PC-3 (cell line): ENCODE results near the gene APOM. TPM values are rescaled to one million over a fixed set of nuclear protein-coding genes. Genes with fewer than 3 reads are reported as not detected.

Experiments
- ATAC-seq: fragments of 200-7000 bp; cut with Tn5 transposase; 2 replicates; pipeline ENCODE4 v1.9.1; 2020; ENCODE audit warnings: mild to moderate bottlenecking, moderate library complexity
- BruUV-seq: library from RNA; stranded (reverse); fragments of 400-500 nt; replicated peaks from 2 replicates; lab custom pipeline; 2021; lab: Mats Ljungman, UMichigan
- CTCF ChIA-PET: fragments of 300-600 bp; sonication (Branson Sonifier 250); formaldehyde crosslinking; loops from one replicate; lab custom pipeline; 2022; ENCODE audit warnings: antibody characterized with exemption; lab: Charles Lee
- POLR2A ChIA-PET: fragments of 300-600 bp; sonication (Branson Sonifier 250); formaldehyde crosslinking; loops from one replicate; lab custom pipeline; 2022; ENCODE audit warnings: antibody characterized with exemption; ENCODE audit not compliant: unreplicated experiment; lab: Charles Lee
- DNase-seq: peaks from one replicate; pipeline ENCODE4 v3.0.0-alpha.2; 2015
- H2AFZ ChIP-seq: fragments of 300-600 bp; sonication (generic); 2 replicates; pipeline ENCODE4 v1.6.0; 2016; ENCODE audit warnings: antibody characterized with exemption, low read length
- H3F3A ChIP-seq: fragments of 300-600 bp; sonication (generic); one replicate; pipeline ENCODE4 v1.6.0; 2017; ENCODE audit warnings: antibody characterized with exemption, low read length, control low read depth, mild to moderate bottlenecking; ENCODE audit not compliant: unreplicated experiment
- H3K27ac ChIP-seq: fragments of 300-600 bp; sonication (generic); 2 replicates; pipeline ENCODE4 v1.5.1; 2016; ENCODE audit warnings: mild to moderate bottlenecking, low read length
- H3K27me3 ChIP-seq: fragments of 300-600 bp; sonication (generic); 2 replicates; pipeline ENCODE4 v1.6.1; 2016; ENCODE audit warnings: low read length, mixed read lengths
- H3K36me3 ChIP-seq: fragments of 300-600 bp; sonication (generic); 2 replicates; pipeline ENCODE4 v1.6.1; 2016; ENCODE audit warnings: low read depth, mixed run types, low read length, mixed read lengths
- H3K4me1 ChIP-seq: fragments of 300-600 bp; sonication (generic); 2 replicates; pipeline ENCODE4 v1.5.1; 2016; ENCODE audit warnings: low read length; ENCODE audit not compliant: insufficient read depth
- H3K4me2 ChIP-seq: fragments of 300-600 bp; sonication (generic); 2 replicates; pipeline ENCODE4 v1.6.0; 2016; ENCODE audit warnings: low read length
- H3K4me3 ChIP-seq: fragments of 300-600 bp; sonication (generic); 2 replicates; pipeline ENCODE4 v1.5.1; 2016; ENCODE audit warnings: mild to moderate bottlenecking, low read length, mixed read lengths
- H3K79me2 ChIP-seq: fragments of 300-600 bp; sonication (generic); 2 replicates; pipeline ENCODE4 v1.6.1; 2017; ENCODE audit warnings: low read length, mixed read lengths
- H3K9ac ChIP-seq: fragments of 300-600 bp; sonication (generic); 2 replicates; pipeline ENCODE4 v1.6.0; 2016; ENCODE audit warnings: mild to moderate bottlenecking, low read length
- H3K9me2 ChIP-seq: fragments of 300-600 bp; sonication (generic); replicated peaks from 2 replicates; pipeline ENCODE4 v1.6.1; 2016; ENCODE audit warnings: mixed run types, low read length, mixed read lengths
- H3K9me3 ChIP-seq: fragments of 300-600 bp; sonication (generic); 2 replicates; pipeline ENCODE4 v1.6.1; 2016; ENCODE audit warnings: low read length, mixed read lengths
- H4K20me1 ChIP-seq: fragments of 300-600 bp; sonication (generic); 2 replicates; pipeline ENCODE4 v1.6.1; 2016; ENCODE audit warnings: low read length, mixed read lengths
- EZH2 ChIP-seq: fragments of 300-600 bp; sonication (generic); IDR thresholded peaks from one replicate; pipeline ENCODE4 v1.6.1; 2017; ENCODE audit warnings: antibody characterized with exemption, mild to moderate bottlenecking, low read length; ENCODE audit not compliant: unreplicated experiment
- EZH2phosphoT487 ChIP-seq: fragments of 300-600 bp; sonication (generic); IDR thresholded peaks from 2 replicates; pipeline ENCODE4 v1.6.1; 2018; ENCODE audit warnings: mild to moderate bottlenecking, antibody characterized with exemption, low read length, borderline replicate concordance
- intact Hi-C: fragments of 100-400 bp; cut with micrococcal nuclease; formaldehyde crosslinking; loops from 2 replicates; pipeline ENCODE4 v1.9.0; 2023
- total RNA-seq: library from RNA; depleted of rRNA; stranded (reverse); fragments of >200 nt; gene quantifications from 2 replicates; pipeline ENCODE4 v1.2.3, GENCODE V29; 2014
- TF ChIP-seq, protein P1 (sequence below): fragments of 300-600 bp; sonication (generic); conservative IDR thresholded peaks from 2 replicates; pipeline ENCODE4 v1.5.1; 2017; ENCODE audit warnings: antibody characterized with exemption, low read depth, mild to moderate bottlenecking, low read length

Gene APOM
- total RNA-seq, 1 experiment from 2014 or later, result 2.2 TPM

DNA sequence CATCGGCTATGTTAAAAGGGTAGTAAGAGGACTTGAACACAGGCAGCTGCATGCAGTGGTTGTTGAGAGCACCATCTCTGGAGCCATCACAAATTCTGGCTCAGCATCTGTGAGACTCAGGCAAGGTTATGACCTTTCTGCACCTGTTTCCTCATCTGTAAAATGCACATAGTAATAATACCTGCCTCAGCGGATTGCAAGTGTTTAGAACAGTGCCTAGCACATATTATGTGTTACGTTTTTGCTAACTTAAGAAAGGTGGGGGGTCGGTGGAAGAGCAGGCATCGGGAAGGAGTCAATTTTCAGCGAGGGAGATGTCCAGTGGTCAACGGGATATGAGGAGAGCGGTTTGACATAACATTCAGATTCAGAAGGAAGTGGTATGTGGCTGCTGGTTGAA is 22.3 kb downstream of the APOM start:
- H3K9me2 ChIP-seq, result no peaks in the 10 kb centered on the region
- 0 out of 2 replicates have a peak, but pooled peaks cover 2% of the 10 kb centered on the region for H3K36me3 ChIP-seq
- H3K4me3 ChIP-seq, result no peak overlapping the region
- H3K27ac ChIP-seq, result no peak overlapping the region
- H2AFZ ChIP-seq, result no peak overlapping the region
- H3K9ac ChIP-seq, result no peak overlapping the region
- peaks cover 16% of the 10 kb centered on the region for H3K4me1 ChIP-seq
- CTCF ChIA-PET, result no interaction called here
- no TSS peak for BruUV-seq
- H3K4me2 ChIP-seq, result no peak overlapping the region
- H4K20me1 ChIP-seq, result no peaks in the 10 kb centered on the region
- no peak for TF ChIP-seq EZH2
- TF ChIP-seq, protein P1, sequence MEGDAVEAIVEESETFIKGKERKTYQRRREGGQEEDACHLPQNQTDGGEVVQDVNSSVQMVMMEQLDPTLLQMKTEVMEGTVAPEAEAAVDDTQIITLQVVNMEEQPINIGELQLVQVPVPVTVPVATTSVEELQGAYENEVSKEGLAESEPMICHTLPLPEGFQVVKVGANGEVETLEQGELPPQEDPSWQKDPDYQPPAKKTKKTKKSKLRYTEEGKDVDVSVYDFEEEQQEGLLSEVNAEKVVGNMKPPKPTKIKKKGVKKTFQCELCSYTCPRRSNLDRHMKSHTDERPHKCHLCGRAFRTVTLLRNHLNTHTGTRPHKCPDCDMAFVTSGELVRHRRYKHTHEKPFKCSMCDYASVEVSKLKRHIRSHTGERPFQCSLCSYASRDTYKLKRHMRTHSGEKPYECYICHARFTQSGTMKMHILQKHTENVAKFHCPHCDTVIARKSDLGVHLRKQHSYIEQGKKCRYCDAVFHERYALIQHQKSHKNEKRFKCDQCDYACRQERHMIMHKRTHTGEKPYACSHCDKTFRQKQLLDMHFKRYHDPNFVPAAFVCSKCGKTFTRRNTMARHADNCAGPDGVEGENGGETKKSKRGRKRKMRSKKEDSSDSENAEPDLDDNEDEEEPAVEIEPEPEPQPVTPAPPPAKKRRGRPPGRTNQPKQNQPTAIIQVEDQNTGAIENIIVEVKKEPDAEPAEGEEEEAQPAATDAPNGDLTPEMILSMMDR, result no peak
- TF ChIP-seq EZH2phosphoT487, result no peak
- peaks cover 4% of the 10 kb centered on the region for H3F3A ChIP-seq
- H3K27me3 ChIP-seq, result no peaks in the 10 kb centered on the region
- no peaks in the 10 kb centered on the region for H3K79me2 ChIP-seq
- H3K9me3 ChIP-seq, result no peaks in the 10 kb centered on the region
- POLR2A ChIA-PET, result no interaction called here
- ATAC-seq (no peak), DNase-seq (no peak)
- intact Hi-C loops, result no loop called here

DNA sequence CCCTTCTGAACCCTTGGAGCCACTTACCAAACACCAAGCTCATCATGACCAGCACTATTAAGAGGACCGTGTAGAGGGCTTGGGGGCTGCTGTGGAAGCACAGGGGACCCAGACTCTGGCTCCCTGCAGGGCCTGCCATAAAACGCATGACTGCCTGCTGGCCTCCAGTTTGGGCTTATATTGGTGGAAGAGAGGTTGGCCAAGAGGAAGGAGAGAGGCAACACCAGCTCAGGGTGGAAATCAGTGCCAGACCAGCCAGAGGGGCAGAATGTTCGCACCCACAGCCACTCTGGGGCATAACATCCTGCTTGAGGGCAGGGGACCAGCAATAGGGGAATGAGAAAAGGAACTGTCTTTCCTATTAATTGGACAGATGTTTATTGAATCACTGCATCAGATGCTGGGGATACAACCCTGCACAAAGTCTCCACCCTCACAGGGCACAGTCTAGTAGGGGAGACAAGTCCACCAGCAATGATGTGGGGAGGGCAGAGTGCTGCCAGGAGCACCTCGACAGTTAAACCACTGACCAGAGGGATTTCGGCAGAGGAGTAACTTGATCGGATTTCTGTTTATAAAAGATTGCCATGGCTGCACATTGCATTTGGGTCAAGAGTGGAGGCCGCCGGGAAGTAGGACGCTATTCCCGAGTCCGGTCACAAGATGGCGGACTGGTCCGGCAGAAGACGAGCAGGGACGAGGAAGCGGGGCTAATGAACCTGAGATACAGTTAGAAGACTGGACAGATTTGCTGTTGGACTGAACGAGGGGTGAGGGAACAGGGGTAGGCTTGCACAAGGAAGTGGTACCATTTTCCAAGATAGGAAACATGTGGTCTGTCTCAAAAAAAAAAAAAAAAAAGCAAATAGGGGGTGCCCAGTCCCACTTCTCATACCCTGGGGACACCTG is 24.8 kb downstream of the APOM start, which contains the start of gene LY6G5C:
TSS of gene LY6G5C (minus strand) at position 842 of the 909 bp plus-strand sequence. CDS start at position 148, 694 bp downstream.
- DNase-seq (peak; percentile 84), ATAC-seq (peak; percentile 78)
- CTCF ChIA-PET, result interaction anchor here (0.5 to 1.0 kb wide), 3 partner anchors 52 to 184 kb away, joined by 3 to 4 read pairs (median 4); no protein-coding TSS in a partner anchor
- Histone ChIP-seq H3K36me3 (no peaks in the 10 kb centered on the region), H3K4me2 (peak within 1 kb of the TSS; percentile 85), H3K27ac (peak within 1 kb of the TSS; percentile 21), H3F3A (peaks cover 4% of the 10 kb centered on the region), H3K9me2 (no peaks in the 10 kb centered on the region), H3K4me3 (peak within 1 kb of the TSS; percentile 67), H3K9me3 (no peaks in the 10 kb centered on the region), H3K27me3 (no peaks in the 10 kb centered on the region), H4K20me1 (no peaks in the 10 kb centered on the region), H3K9ac (peak within 1 kb of the TSS; percentile 59), H3K79me2 (no peaks in the 10 kb centered on the region), H3K4me1 (peaks cover 16% of the 10 kb centered on the region), H2AFZ (peak within 1 kb of the TSS; percentile 83)
- BruUV-seq, result TSS peak; percentile 59
- intact Hi-C loops, result loop anchor here (1.0 to 10.0 kb wide), 4 partner anchors 59 to 184 kb away; partner anchors contain the start of gene NEU1
- POLR2A ChIA-PET, result no interaction called here
- TF ChIP-seq EZH2phosphoT487, result no peak
- TF ChIP-seq, protein P1, result peak; percentile 61
- TF ChIP-seq EZH2, result no peak
